Body of pancreas (tissue), 4 donors: ENCODE results near the gene NOL9. TPM values are rescaled to one million over a fixed set of nuclear protein-coding genes. Genes with fewer than 3 reads are reported as not detected.
"Not testable (repeated sequence)": the region's sequence is repeated elsewhere in the genome, so short reads cannot be mapped to it uniquely, and the experiment has no call there.

Experiments
- ATAC-seq: fragments of 150-250 bp; one replicate; pipeline ENCODE4 v1.9.1; 2016
- DNase-seq, 4 donors: peaks; one replicate each; pipeline ENCODE4 v3.0.0-alpha.2; 2019
- H3K27ac ChIP-seq, 4 donors: fragments of 200-600 bp; sonication (generic); 1 replicate in 3 of 4; 2 replicates in 1 of 4; pipeline versions ENCODE4 v1.5.1 to v1.6.1; 2016 to 2019; ENCODE audit warnings: mild to moderate bottlenecking in 1 of 4, mixed read lengths in 1 of 4, moderate library complexity in 1 of 4
- H3K27me3 ChIP-seq, 2 donors: fragments of 200-600 bp; sonication (generic); one replicate each; pipeline ENCODE4 v1.6.0; 2016; ENCODE audit warnings: mild to moderate bottlenecking in 1 of 2
- H3K36me3 ChIP-seq, 2 donors: fragments of 200-600 bp; sonication (generic); replicated peaks in 1 of 2; 2 replicates each; pipeline ENCODE4 v1.5.1; 2016; ENCODE audit warnings: low read depth in 2 of 2; ENCODE audit not compliant: insufficient read depth in 1 of 2
- H3K4me1 ChIP-seq: fragments of 200-600 bp; sonication (generic); one replicate; pipeline ENCODE4 v1.6.0; 2016
- H3K4me3 ChIP-seq, 2 donors: fragments of 200-600 bp; sonication (generic); 1 replicate in 1 of 2; 2 replicates in 1 of 2; pipeline ENCODE4 v1.5.1; 2016 to 2019
- H3K9me3 ChIP-seq, 3 donors: fragments of 200-600 bp; sonication (generic); 1 replicate in 2 of 3; 2 replicates in 1 of 3; pipeline ENCODE4 v1.5.1; 2016
- POLR2A ChIP-seq, 3 donors: fragments of 450-650 bp; IDR thresholded peaks; one replicate each; pipeline ENCODE4 v1.6.1; 2016; ENCODE audit warnings: antibody characterized with exemption in 3 of 3, mild to moderate bottlenecking in 2 of 3
- WGBS, 2 donors: methylation state at CpG; one replicate each; pipeline ENCODE4 v1.1.5; 2017; 5-methylcytosine and 5-hydroxymethylcytosine counted together
- intact Hi-C: fragments of 100-400 bp; cut with DNase I; formaldehyde crosslinking; loops from one replicate; pipeline ENCODE4 v1.15.1; 2023
- total RNA-seq, 2 donors: library from RNA; depleted of rRNA; stranded (reverse); fragments of >200 nt; gene quantifications; one replicate each; pipeline ENCODE4 v1.1.0, GENCODE V29; 2016
- TF ChIP-seq, protein P1 (sequence below), 7 experiments: fragments of 450-650 bp in 4 of 7; fragments of 200-600 bp in 3 of 7; sonication (generic) in 3 of 7; IDR thresholded peaks; one replicate each; pipeline ENCODE4 v1.5.1; 2016 to 2019; ENCODE audit warnings: antibody characterized with exemption in 7 of 7

Gene NOL9
- total RNA-seq, 2 donors from 2014 or later: 13.7 to 27.4 TPM

DNA sequence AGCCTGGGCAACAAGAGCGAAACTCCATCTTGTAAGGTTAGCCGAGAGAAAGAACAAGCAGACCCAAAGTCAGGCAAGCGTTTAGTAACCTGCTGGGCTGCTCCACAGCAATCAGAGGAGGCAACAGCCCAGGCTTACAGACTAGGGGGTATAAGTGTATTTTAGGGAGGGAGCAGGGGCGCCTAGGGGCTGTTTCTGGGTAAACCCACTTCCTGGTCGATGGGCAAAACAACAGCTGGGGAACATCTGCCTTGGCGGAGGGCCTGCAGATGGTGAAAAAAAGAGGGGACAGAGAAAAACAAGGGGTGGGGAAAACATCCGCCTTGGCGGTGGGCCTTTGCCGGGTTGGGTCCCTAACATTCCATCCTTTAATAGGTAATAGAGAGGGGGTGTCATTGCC is 6.0 kb upstream of the NOL9 start:
- Histone ChIP-seq H3K27me3 (no peaks in the 10 kb centered on the region), H3K9me3 (no peaks in the 10 kb centered on the region), H3K4me1 (no peaks in the 10 kb centered on the region), H3K36me3 (no peaks in the 10 kb centered on the region), H3K4me3 (no peak overlapping the region), H3K27ac (no peak overlapping the region)
- ATAC-seq (no peak), DNase-seq (no peak)
- 73 to 74% methylated on average over 9 of the region's 9 CpGs for WGBS, 2 donors
- TF ChIP-seq POLR2A (IDR thresholded peaks at IDR 0.05): no peak
- TF ChIP-seq, protein P1, sequence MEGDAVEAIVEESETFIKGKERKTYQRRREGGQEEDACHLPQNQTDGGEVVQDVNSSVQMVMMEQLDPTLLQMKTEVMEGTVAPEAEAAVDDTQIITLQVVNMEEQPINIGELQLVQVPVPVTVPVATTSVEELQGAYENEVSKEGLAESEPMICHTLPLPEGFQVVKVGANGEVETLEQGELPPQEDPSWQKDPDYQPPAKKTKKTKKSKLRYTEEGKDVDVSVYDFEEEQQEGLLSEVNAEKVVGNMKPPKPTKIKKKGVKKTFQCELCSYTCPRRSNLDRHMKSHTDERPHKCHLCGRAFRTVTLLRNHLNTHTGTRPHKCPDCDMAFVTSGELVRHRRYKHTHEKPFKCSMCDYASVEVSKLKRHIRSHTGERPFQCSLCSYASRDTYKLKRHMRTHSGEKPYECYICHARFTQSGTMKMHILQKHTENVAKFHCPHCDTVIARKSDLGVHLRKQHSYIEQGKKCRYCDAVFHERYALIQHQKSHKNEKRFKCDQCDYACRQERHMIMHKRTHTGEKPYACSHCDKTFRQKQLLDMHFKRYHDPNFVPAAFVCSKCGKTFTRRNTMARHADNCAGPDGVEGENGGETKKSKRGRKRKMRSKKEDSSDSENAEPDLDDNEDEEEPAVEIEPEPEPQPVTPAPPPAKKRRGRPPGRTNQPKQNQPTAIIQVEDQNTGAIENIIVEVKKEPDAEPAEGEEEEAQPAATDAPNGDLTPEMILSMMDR (IDR thresholded peaks at IDR 0.05): no peak
- intact Hi-C loops: no loop called here

DNA sequence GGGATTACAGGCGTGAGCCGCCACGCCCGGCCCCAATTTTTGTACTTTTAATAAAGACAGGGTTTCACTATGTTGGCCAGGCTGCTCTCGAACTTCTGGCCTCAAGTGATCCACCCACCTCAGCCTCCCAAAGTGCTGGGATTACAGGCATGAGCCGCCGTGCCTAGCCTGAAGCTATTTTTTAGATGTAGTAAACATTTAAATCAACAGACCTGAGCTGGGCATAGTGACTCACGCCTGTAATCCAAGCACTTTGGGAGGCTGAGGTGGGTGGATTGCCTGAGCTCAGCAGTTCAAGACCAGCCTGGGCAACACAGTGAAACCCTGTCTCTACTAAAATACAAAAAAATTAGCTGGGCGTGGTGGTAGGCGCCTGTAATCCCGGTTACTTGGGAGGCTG is 4.8 kb upstream of the NOL9 start:
- H3K36me3 ChIP-seq, DNase-seq, H3K4me1 ChIP-seq, H3K27ac ChIP-seq, H3K4me3 ChIP-seq, H3K27me3 ChIP-seq, intact Hi-C loops, H3K9me3 ChIP-seq, ATAC-seq: not testable (repeated sequence)
- 67 to 70% methylated on average over 10 to 11 of the region's 11 CpGs for WGBS, 2 donors

DNA sequence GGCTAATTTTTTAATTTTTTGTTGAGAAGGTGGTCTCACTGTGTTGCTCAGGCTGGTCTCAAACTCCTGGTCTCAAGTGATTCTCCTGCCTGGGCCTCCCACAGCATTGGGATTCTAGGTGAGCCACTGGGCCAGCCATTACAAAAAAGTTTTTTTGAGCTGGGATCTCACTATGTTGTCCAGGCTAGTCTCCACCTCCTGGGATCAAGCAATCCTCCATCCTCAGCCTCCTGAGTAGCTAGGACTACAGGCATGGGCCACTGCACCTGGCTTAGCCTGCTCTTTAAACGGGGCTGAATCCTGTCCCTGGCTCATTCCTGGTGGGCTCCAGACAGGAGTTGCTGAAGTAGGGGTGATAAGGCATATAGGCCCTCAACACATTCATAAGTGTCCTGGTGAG is 3.3 kb upstream of the NOL9 start:
- Histone ChIP-seq H3K4me1 (peaks cover 15% of the 10 kb centered on the region), H3K27me3 (no peaks in the 10 kb centered on the region), H3K4me3 (no peak overlapping the region), H3K27ac (no peak overlapping the region), H3K9me3 (no peaks in the 10 kb centered on the region), H3K36me3 (no peaks in the 10 kb centered on the region)
- DNase-seq (no peak), ATAC-seq (no peak)
- intact Hi-C loops: no loop called here
- 74 to 80% methylated on average over 1 of the region's 1 CpG for WGBS, 2 donors
- TF ChIP-seq, protein P1 (IDR thresholded peaks at IDR 0.05): no peak

DNA sequence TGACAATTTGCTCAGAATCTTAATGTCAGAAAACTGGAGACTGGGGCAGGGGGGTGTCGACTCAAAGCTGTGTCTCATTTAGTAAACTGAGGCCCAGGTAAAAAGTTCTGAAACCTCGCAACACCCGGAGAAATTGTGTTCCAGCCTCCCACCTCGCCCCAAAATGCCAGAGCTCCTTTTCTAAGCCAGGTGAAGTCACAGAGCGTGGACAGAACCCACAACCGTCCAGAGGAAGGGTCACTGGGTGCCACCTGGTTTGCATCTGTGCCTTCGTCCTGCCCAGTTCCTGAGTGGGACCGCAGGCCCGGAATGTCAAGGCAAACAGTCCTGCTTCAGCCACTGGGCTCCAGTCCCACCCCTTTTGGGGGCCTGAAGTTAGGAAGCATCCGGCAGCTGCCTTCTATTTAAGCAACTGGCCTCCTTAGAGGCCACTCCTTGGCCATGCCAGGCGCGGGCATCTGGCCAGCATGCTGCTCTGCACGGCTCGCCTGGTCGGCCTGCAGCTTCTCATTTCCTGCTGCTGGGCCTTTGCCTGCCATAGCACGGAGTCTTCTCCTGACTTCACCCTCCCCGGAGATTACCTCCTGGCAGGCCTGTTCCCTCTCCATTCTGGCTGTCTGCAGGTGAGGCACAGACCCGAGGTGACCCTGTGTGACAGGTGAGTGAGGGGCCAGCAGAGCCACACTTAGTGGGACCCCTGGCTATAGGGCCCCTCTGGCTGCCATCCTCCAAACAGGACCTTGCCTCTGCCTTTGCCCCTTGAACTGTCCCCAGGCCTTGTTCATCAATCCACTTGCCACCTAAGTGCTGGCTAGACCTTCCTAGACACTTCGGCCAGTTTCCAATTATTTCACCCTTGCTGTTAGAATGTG is 830 bp upstream of the NOL9 start, which contains the start of gene TAS1R1:
Gene TAS1R1 (plus strand): TSS at position 401 of the 872 bp plus-strand sequence. CDS start 67 bp downstream, at position 468.
- H3K36me3 ChIP-seq: no peaks in the 10 kb centered on the region
- peak within 1 kb of the TSS; percentile 33 to 79 (median 74) for H3K27ac ChIP-seq
- no peaks in the 10 kb centered on the region for H3K27me3 ChIP-seq
- intact Hi-C loops: no loop called here
- TF ChIP-seq, protein P1 (IDR thresholded peaks at IDR 0.05): no peak
- TF ChIP-seq POLR2A (IDR thresholded peaks at IDR 0.05): no peak
- DNase-seq (peak; percentile 10 to 40 (median 28)), ATAC-seq (no peak)
- H3K9me3 ChIP-seq: no peaks in the 10 kb centered on the region
- peaks cover 17% of the 10 kb centered on the region for H3K4me1 ChIP-seq
- 71 to 74% methylated on average over 15 to 19 of the region's 19 CpGs for WGBS, 2 donors
- H3K4me3 ChIP-seq: peak within 1 kb of the TSS; percentile 94 to 98

DNA sequence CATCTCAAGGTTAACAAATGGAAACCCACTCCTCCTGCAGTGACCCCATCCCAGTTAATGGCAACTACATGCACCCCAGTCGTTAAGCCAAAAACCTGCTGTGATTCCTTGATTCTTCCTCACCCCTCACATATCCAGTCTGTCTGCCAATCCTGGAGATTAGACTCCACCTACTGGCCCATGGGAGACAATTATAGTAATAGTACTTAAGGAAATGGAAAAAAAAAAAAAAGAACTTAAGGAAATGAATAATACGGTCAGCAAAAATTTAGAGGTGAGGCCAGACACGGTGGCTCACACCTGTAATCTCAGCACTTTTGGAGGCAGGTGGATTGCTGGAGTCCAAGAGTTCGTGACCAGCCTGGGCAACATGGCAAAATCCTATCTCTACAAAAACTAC is 7.0 kb downstream of the NOL9 start:
- 66 to 69% methylated on average over 4 of the region's 4 CpGs for WGBS, 2 donors
- H3K4me3 ChIP-seq: no peak overlapping the region
- peaks cover 0 to 22% of the 10 kb centered on the region in 2 donors for H3K36me3 ChIP-seq
- H3K27me3 ChIP-seq: no peaks in the 10 kb centered on the region
- TF ChIP-seq, protein P1 (IDR thresholded peaks at IDR 0.05): no peak
- no peaks in the 10 kb centered on the region for H3K4me1 ChIP-seq
- no peak overlapping the region for H3K27ac ChIP-seq
- ATAC-seq (no peak), DNase-seq (no peak)
- intact Hi-C loops: no loop called here
- H3K9me3 ChIP-seq: no peaks in the 10 kb centered on the region
